Liver (tissue), 3 donors: ENCODE results near the gene ADAM19.

Source experiments
- CTCF ChIP-seq: fragments of 150-350 bp; IDR thresholded peaks from 2 replicates; pipeline ENCODE4 v1.5.1; 2017; ENCODE audit warnings: improper control_type of control experiment, low read depth, low read length; ENCODE audit not compliant: missing input control
- EGR1 ChIP-seq, 2 donors: IDR thresholded peaks; 2 replicates each; pipeline ENCODE4 v1.6.1; 2016 to 2018; ENCODE audit warnings: antibody characterized with exemption in 2 of 2, low read depth in 2 of 2
- FOXA1 ChIP-seq: IDR thresholded peaks from 2 replicates; pipeline ENCODE4 v1.6.1; 2016; ENCODE audit warnings: antibody characterized with exemption
- FOXA2 ChIP-seq: IDR thresholded peaks from 2 replicates; pipeline ENCODE4 v1.6.1; 2016; ENCODE audit warnings: antibody characterized with exemption
- GABPA ChIP-seq, 2 donors: IDR thresholded peaks in 1 of 2; conservative IDR thresholded peaks in 1 of 2; 2 replicates each; pipeline ENCODE4 v1.6.1; 2016; ENCODE audit warnings: antibody characterized with exemption in 2 of 2, mild to moderate bottlenecking in 1 of 2, moderate library complexity in 1 of 2
- HNF4G ChIP-seq: IDR thresholded peaks from 2 replicates; pipeline ENCODE4 v1.6.1; 2016; ENCODE audit warnings: antibody characterized with exemption
- JUND ChIP-seq, 2 donors: IDR thresholded peaks; 2 replicates each; pipeline ENCODE4 v1.6.1; 2016; ENCODE audit warnings: antibody characterized with exemption in 2 of 2
- RAD21 ChIP-seq, 2 donors: IDR thresholded peaks; 2 replicates each; pipeline ENCODE4 v1.6.1; 2016; ENCODE audit warnings: antibody characterized with exemption in 2 of 2, mild to moderate bottlenecking in 2 of 2
- REST ChIP-seq: IDR thresholded peaks from 2 replicates; pipeline ENCODE4 v1.6.1; 2016; ENCODE audit warnings: antibody characterized with exemption, mild to moderate bottlenecking
- SP1 ChIP-seq: IDR thresholded peaks from 2 replicates; pipeline ENCODE4 v1.6.1; 2018; ENCODE audit warnings: antibody characterized with exemption, mild to moderate bottlenecking
- TAF1 ChIP-seq: conservative IDR thresholded peaks from 2 replicates; pipeline ENCODE4 v1.6.1; 2016; ENCODE audit warnings: antibody characterized with exemption, mild to moderate bottlenecking
- TF ChIP-seq, protein P1 (sequence below): IDR thresholded peaks from 2 replicates; pipeline ENCODE4 v1.6.1; 2016; ENCODE audit warnings: antibody characterized with exemption
- TF ChIP-seq, protein P2 (sequence below): IDR thresholded peaks from 2 replicates; pipeline ENCODE4 v1.6.1; 2016; ENCODE audit warnings: antibody characterized with exemption
- TF ChIP-seq, protein P3 (sequence below): IDR thresholded peaks from 2 replicates; pipeline ENCODE4 v1.6.1; 2016; ENCODE audit warnings: antibody characterized with exemption
- donor health status: healthy.
- donor health status: healthy.

DNA sequence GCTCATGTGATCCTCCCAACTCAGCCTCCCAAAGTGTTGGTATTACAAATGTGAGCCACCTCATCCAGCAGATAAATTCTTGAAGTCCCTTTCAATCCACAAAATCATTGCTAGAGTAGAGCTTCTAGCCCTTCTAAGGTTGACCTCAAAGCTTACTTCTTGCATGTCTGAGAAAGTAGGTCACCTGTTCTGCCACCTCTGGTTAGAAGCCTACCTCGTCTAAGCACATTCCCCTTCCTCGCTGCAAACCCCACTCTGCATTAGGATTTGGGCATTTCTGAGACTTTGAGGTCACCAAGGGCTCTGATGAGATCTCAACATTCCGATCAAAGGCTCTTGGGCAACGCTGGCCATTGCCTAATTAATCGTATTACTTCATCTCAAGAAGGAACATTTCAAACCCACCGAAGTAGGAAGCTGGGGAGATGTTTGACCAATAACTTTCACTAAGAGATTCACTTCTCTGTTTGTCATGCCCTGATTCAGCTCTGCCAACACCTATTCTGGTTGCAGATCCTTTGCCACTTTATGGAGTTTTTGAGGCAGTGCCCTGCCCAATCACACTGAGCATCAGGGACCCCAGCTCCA is 8.6 kb downstream of the ADAM19 start:
- TF ChIP-seq EGR1 (IDR thresholded peaks at IDR 0.05; ENCODE audit: low read depth in 2 of 2) (no peak), CTCF (no peak), HNF4G (no peak), RAD21 (IDR thresholded peaks at IDR 0.05) (no peak), SP1 (no peak), TAF1 (no peak), REST (no peak), GABPA (IDR thresholded peaks at IDR 0.05 in 1 of 2, conservative IDR thresholded peaks at IDR 0.05 in 1 of 2) (no peak), FOXA1 (no peak), FOXA2 (no peak), JUND (IDR thresholded peaks at IDR 0.05) (no peak)
- TF ChIP-seq, protein P1, sequence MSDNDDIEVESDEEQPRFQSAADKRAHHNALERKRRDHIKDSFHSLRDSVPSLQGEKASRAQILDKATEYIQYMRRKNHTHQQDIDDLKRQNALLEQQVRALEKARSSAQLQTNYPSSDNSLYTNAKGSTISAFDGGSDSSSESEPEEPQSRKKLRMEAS = no peak
- TF ChIP-seq, protein P2, sequence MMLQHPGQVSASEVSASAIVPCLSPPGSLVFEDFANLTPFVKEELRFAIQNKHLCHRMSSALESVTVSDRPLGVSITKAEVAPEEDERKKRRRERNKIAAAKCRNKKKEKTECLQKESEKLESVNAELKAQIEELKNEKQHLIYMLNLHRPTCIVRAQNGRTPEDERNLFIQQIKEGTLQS = no peak
- TF ChIP-seq, protein P3, sequence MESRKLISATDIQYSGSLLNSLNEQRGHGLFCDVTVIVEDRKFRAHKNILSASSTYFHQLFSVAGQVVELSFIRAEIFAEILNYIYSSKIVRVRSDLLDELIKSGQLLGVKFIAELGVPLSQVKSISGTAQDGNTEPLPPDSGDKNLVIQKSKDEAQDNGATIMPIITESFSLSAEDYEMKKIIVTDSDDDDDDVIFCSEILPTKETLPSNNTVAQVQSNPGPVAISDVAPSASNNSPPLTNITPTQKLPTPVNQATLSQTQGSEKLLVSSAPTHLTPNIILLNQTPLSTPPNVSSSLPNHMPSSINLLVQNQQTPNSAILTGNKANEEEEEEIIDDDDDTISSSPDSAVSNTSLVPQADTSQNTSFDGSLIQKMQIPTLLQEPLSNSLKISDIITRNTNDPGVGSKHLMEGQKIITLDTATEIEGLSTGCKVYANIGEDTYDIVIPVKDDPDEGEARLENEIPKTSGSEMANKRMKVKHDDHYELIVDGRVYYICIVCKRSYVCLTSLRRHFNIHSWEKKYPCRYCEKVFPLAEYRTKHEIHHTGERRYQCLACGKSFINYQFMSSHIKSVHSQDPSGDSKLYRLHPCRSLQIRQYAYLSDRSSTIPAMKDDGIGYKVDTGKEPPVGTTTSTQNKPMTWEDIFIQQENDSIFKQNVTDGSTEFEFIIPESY = no peak
